Measurements from ENCODE around the gene LIMK1. TPM values are rescaled to one million over a fixed set of nuclear protein-coding genes. Genes with fewer than 3 reads are reported as not detected.

Gene LIMK1
- total RNA-seq, 1 experiment from 2014 or later: 63.8 TPM

GRCh38 chr7:74092321-74092963, 8.8 kb downstream of the LIMK1 start:
- Histone ChIP-seq H2BK20ac (ENCODE audit: low read depth, low read length, poor library complexity, severe bottlenecking) (no peak overlapping the region), H3K4me2 (ENCODE audit: insufficient read depth, insufficient read length, low read length) (no peak overlapping the region), H2AK5ac (ENCODE audit: insufficient read length, low read length) (no peak overlapping the region), H3K18ac (ENCODE audit: insufficient read length, low read depth, low read length) (no peak overlapping the region), H2BK15ac (ENCODE audit: low read depth, low read length) (no peak overlapping the region), H3K27me3 (ENCODE audit: insufficient read depth, low read length) (no peaks in the 10 kb centered on the region), H3K4me1 (ENCODE audit: insufficient read depth, low read length) (peaks cover 6% of the 10 kb centered on the region; the same call in 1 of the 2 replicates), H4K91ac (ENCODE audit: insufficient read length, low read depth, low read length) (no peak overlapping the region), H3K79me1 (ENCODE audit: insufficient read depth, low read depth, low read length, poor library complexity, severe bottlenecking) (no peaks in the 10 kb centered on the region), H3K56ac (ENCODE audit: insufficient read length, low read depth, low read length) (no peak overlapping the region), H3K14ac (ENCODE audit: insufficient read depth, low read length) (no peak overlapping the region; the same call in 1 of the 2 replicates), H2AFZ (ENCODE audit: low read length) (no peak overlapping the region), H2BK120ac (ENCODE audit: low read depth, low read length, poor library complexity, severe bottlenecking) (no peak overlapping the region), H3K27ac (ENCODE audit: insufficient read length, low read depth, low read length) (no peak overlapping the region), H3K9ac (ENCODE audit: extremely low read depth, insufficient read length, low read length) (no peak overlapping the region), H3K23ac (ENCODE audit: insufficient read length, low read depth, low read length) (no peak overlapping the region), H3K79me2 (ENCODE audit: insufficient read depth, low read length) (no peaks in the 10 kb centered on the region), H4K20me1 (ENCODE audit: control insufficient read depth, insufficient read depth, insufficient read length) (no peaks in the 10 kb centered on the region), H4K8ac (replicated peaks; ENCODE audit: insufficient read length, low read depth, low read length) (no peak overlapping the region), H3K9me3 (ENCODE audit: control insufficient read depth, low read depth, low read length) (no peaks in the 10 kb centered on the region), H3T11ph (ENCODE audit: low read length) (no peak overlapping the region), H2BK5ac (ENCODE audit: insufficient read length, low read length) (no peak overlapping the region), H3K4ac (ENCODE audit: low read depth, low read length) (no peak overlapping the region), H3K23me2 (ENCODE audit: insufficient read length, low read depth, low read length, poor library complexity, severe bottlenecking) (peaks cover 3% of the 10 kb centered on the region), H2BK12ac (ENCODE audit: insufficient read length, low read depth, low read length) (no peak overlapping the region), H4K5ac (ENCODE audit: insufficient read length, low read depth, low read length) (no peak overlapping the region)
- peak overlapping the region in 2 of 3 experiments; percentile 44 to 79; a peak in 3 of 7 replicates for H3K27ac Mint-ChIP-seq
- WGBS (ENCODE audit: extremely low coverage, insufficient read length, low lambda C conversion rate): no CpG with 5 or more reads among the region's 13 CpGs
- peaks cover 32 to 38% (median 37%) of the 10 kb centered on the region in 3 experiments for H3K36me3 Mint-ChIP-seq (ENCODE audit: insufficient read depth in 1 of 3, low read depth in 3 of 3)
- no peak overlapping the region for H3K4me3 Mint-ChIP-seq
- peak; percentile 42 for DNase-seq
- no peaks in the 10 kb centered on the region for H3K27me3 Mint-ChIP-seq (ENCODE audit: low read depth)
- H3K9me3 Mint-ChIP-seq: peaks cover 3 to 5% of the 10 kb centered on the region in 2 experiments; a peak in 2 of 5 replicates
- peaks cover 20 to 26% of the 10 kb centered on the region in 2 experiments for H3K4me1 Mint-ChIP-seq
- TF ChIP-seq CTCF (conservative IDR thresholded peaks at IDR 0.05): no peak
